ENCODE results near the gene CASP3. TPM values are rescaled to one million over a fixed set of nuclear protein-coding genes. Genes with fewer than 3 reads are reported as not detected.
"Not testable (repeated sequence)": the region's sequence is repeated elsewhere in the genome, so short reads cannot be mapped to it uniquely, and the experiment has no call there.

CASP3 gene
- polyA plus RNA-seq, 2 donors, result 12.2 to 15.7 TPM

DNA sequence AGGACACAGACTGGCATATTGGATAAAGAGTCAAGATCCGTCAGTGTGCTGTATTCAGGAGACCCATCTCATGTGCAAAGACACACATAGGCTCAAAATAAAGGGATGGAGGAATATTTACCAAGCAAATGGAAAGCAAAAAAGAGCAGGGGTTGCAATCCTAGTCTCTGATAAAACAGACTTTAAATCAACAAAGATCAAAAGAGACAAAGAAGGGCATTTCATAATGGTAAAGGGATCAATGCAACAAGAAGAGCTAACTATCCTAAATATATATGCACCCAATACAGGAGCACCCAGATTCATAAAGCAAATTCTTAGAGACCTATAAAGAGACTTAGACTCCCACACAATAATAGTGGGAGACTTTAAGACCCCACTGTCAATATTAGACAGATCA is 46.4 kb downstream of the CASP3 start:
- not testable (repeated sequence) for H3K9me3 ChIP-seq (ENCODE audit: control insufficient read depth in 2 of 2, insufficient read depth in 1 of 2, low read depth in 1 of 2, low read length in 1 of 2); H3K27me3 ChIP-seq (ENCODE audit: control insufficient read depth in 1 of 2, insufficient read depth in 2 of 2, low read length in 2 of 2); H3K27ac ChIP-seq (ENCODE audit: low read depth in 2 of 2, low read length in 1 of 2); H3K36me3 ChIP-seq (ENCODE audit: control insufficient read depth in 2 of 2, insufficient read depth in 2 of 2, low read length in 1 of 2); H3K4me3 ChIP-seq (ENCODE audit: low read depth in 1 of 2, low read length in 2 of 2); H3K4me1 ChIP-seq (ENCODE audit: control insufficient read depth in 2 of 2, insufficient read depth in 2 of 2, low read length in 1 of 2)
- whole genome bisulfite sequencing, 2 donors, result 0 to 5% methylated on average over 1 of the region's 1 CpG

DNA sequence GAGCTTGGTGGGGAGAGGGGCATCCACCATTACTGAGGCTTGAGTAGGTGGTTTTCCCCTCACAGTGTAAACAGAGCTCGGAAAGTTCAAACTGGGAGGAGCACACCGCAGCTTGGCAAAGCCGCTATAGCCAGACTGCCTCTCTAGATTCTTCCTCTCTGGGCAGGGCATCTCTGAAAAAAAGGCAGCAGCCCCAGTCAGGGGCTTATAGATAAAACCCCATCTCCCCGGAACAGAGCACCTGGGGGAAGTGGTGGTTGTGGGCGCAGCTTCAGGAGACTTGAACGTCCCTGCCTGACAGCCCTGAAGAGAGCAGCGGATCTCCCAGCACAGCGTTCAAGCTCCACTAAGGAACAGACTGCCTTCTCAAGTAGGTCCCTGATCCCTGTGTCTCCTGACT is 48.3 kb downstream of the CASP3 start:
- not testable (repeated sequence) for H3K4me3 ChIP-seq (ENCODE audit: low read depth in 1 of 2, low read length in 2 of 2); H3K27ac ChIP-seq (ENCODE audit: low read depth in 2 of 2, low read length in 1 of 2); H3K27me3 ChIP-seq (ENCODE audit: control insufficient read depth in 1 of 2, insufficient read depth in 2 of 2, low read length in 2 of 2); H3K36me3 ChIP-seq (ENCODE audit: control insufficient read depth in 2 of 2, insufficient read depth in 2 of 2, low read length in 1 of 2); H3K4me1 ChIP-seq (ENCODE audit: control insufficient read depth in 2 of 2, insufficient read depth in 2 of 2, low read length in 1 of 2); H3K9me3 ChIP-seq (ENCODE audit: control insufficient read depth in 2 of 2, insufficient read depth in 1 of 2, low read depth in 1 of 2, low read length in 1 of 2)
- 75 to 79% methylated on average over 8 of the region's 8 CpGs for WGBS, 2 donors

DNA sequence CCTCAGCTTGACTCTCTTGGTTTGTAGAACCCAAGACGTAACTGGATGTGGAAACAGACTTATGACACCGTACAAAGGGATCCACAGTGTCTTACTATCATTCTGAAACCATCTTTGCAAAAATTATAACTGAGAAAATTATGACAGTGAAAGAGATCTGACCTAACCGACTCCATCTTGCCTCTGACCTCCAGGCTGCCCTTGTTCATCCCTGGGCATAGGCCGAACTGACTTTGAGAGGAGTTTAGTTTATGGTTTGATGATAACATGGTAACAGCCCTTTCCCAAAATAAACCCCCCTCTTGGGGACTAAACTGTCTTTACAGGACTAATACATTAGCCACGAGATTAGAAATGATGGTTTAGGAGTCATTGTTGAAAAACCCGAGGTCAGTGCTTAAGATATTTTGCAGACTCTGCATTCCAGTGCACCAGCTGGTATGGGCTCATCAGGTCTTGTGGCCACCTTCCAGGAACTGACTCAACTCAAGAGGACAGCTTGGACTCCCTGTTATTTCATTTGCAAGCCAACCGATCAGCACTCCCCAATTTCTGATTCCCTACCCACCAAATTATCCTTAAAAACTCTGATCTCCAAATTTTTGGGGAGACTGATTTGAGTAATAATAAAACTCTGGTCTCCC is 49.6 kb downstream of the CASP3 start:
- WGBS, 2 donors, result 80 to 85% methylated on average over 7 of the region's 7 CpGs
- no peak overlapping the region for H3K27ac ChIP-seq (ENCODE audit: low read depth in 2 of 2, low read length in 1 of 2)
- no peak overlapping the region for H3K4me3 ChIP-seq (ENCODE audit: low read depth in 1 of 2, low read length in 2 of 2)
- peaks cover 0 to 2% of the 10 kb centered on the region in 2 donors for H3K9me3 ChIP-seq (ENCODE audit: control insufficient read depth in 2 of 2, insufficient read depth in 1 of 2, low read depth in 1 of 2, low read length in 1 of 2)
- H3K36me3 ChIP-seq (ENCODE audit: control insufficient read depth in 2 of 2, insufficient read depth in 2 of 2, low read length in 1 of 2), result no peaks in the 10 kb centered on the region
- no peaks in the 10 kb centered on the region for H3K27me3 ChIP-seq (ENCODE audit: control insufficient read depth in 1 of 2, insufficient read depth in 2 of 2, low read length in 2 of 2)
- H3K4me1 ChIP-seq (ENCODE audit: control insufficient read depth in 2 of 2, insufficient read depth in 2 of 2, low read length in 1 of 2), result no peaks in the 10 kb centered on the region

DNA sequence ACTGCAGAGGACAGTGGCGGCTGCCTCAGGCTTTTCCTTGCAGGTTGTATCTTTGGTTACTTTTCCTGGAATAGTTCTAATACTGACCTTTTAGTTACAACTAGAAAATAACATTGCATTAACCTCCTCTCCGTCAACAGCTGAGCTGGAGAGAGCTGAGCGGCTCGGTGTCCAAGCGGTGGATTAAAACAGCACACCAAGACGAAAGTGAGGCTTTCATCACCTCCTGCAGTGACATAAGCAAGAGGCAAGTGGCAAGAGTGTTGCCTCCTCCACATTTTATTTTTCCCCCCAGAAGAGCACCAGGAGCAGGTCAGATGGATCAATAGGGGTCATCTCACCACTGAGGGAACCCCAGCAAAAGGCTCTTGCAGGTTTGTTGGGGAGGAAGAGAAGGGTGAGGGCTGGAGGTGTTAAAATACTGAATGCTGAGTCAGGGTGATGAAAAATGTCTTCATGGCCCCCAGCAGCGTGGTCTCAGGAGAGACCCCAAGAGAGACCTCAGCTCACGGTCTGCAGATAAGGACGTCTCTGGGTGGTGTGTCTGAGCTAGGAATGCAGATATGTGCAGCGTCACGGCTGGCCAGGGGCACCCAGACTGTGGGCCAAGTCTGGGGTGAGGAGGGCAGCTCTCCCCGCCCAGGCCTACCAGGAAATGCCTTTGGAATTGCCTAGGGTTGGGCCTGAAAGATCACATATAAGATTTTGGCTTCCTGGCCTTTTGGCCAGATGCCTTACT is 50.3 kb downstream of the CASP3 start:
- Histone ChIP-seq H3K36me3 (ENCODE audit: control insufficient read depth in 2 of 2, insufficient read depth in 2 of 2, low read length in 1 of 2) (no peaks in the 10 kb centered on the region), H3K27ac (ENCODE audit: low read depth in 2 of 2, low read length in 1 of 2) (no peak overlapping the region), H3K27me3 (ENCODE audit: control insufficient read depth in 1 of 2, insufficient read depth in 2 of 2, low read length in 2 of 2) (no peaks in the 10 kb centered on the region), H3K4me1 (ENCODE audit: control insufficient read depth in 2 of 2, insufficient read depth in 2 of 2, low read length in 1 of 2) (no peaks in the 10 kb centered on the region), H3K9me3 (ENCODE audit: control insufficient read depth in 2 of 2, insufficient read depth in 1 of 2, low read depth in 1 of 2, low read length in 1 of 2) (no peaks in the 10 kb centered on the region), H3K4me3 (ENCODE audit: low read depth in 1 of 2, low read length in 2 of 2) (no peak overlapping the region)
- WGBS, 2 donors, result 74 to 79% methylated on average over 12 of the region's 12 CpGs

DNA sequence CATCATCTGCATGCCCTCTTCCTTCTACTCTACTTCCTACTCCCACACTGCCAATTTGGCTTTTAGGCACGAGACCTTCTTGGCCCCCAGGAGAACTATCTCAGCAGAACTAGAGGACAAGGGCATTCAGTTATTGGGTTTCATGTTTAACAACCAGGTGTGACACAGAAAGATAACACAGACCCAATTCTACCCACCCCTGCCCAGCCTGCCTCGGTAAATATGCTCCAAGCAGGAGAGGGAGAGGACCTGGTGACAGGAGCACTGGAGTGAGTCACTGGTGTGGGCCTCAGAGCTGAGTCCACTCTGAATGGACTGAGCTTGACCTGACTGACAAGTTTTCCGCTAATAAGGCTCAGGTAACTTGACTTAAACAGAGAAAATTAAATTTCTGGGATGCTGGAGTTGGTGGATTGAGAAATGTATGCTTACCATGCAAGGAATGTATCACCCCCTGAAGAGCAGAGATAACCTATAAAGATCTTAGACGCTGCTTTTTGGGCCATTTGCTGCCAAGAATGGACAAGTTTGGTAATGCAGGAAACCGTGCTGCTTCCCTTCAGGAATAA is 52.5 kb downstream of the CASP3 start:
- Histone ChIP-seq H3K4me1 (ENCODE audit: control insufficient read depth in 2 of 2, insufficient read depth in 2 of 2, low read length in 1 of 2) (no peaks in the 10 kb centered on the region), H3K4me3 (ENCODE audit: low read depth in 1 of 2, low read length in 2 of 2) (no peak overlapping the region), H3K9me3 (ENCODE audit: control insufficient read depth in 2 of 2, insufficient read depth in 1 of 2, low read depth in 1 of 2, low read length in 1 of 2) (peaks cover 0 to 4% of the 10 kb centered on the region in 2 donors), H3K27me3 (ENCODE audit: control insufficient read depth in 1 of 2, insufficient read depth in 2 of 2, low read length in 2 of 2) (no peaks in the 10 kb centered on the region), H3K36me3 (ENCODE audit: control insufficient read depth in 2 of 2, insufficient read depth in 2 of 2, low read length in 1 of 2) (no peaks in the 10 kb centered on the region), H3K27ac (ENCODE audit: low read depth in 2 of 2, low read length in 1 of 2) (no peak overlapping the region)
- WGBS, 2 donors, result 57 to 64% methylated on average over 5 of the region's 5 CpGs

DNA sequence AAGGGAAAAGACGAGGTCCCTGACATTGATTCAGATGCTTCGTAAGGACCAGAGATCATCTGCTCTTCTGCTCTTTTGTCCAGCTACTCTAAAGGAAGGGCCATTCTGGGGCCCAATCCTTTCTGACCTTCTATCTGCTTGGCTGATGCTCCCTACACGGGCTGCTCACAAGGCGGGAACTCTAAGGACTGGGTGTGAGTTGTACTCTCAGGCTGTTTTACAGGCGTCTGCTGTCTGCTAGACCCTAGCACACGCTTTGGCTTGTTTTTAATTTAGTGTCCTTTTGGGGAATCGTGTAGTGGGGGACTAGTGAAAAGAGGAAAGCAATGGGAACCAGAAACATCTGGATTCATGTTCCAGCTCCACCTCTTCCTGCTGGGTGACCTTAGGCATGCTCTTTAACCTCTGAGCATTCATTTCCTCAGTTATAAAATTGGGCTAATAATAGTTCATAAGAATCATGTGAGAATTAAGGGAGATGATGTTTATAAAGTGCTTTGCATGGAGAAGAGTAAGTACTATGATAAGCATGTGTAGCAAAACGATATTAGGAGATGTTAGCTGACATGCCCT is 53.1 kb downstream of the CASP3 start:
- Histone ChIP-seq H3K4me1 (ENCODE audit: control insufficient read depth in 2 of 2, insufficient read depth in 2 of 2, low read length in 1 of 2) (no peaks in the 10 kb centered on the region), H3K27me3 (ENCODE audit: control insufficient read depth in 1 of 2, insufficient read depth in 2 of 2, low read length in 2 of 2) (no peaks in the 10 kb centered on the region), H3K9me3 (ENCODE audit: control insufficient read depth in 2 of 2, insufficient read depth in 1 of 2, low read depth in 1 of 2, low read length in 1 of 2) (peaks cover 0 to 4% of the 10 kb centered on the region in 2 donors), H3K36me3 (ENCODE audit: control insufficient read depth in 2 of 2, insufficient read depth in 2 of 2, low read length in 1 of 2) (no peaks in the 10 kb centered on the region), H3K27ac (ENCODE audit: low read depth in 2 of 2, low read length in 1 of 2) (no peak overlapping the region), H3K4me3 (ENCODE audit: low read depth in 1 of 2, low read length in 2 of 2) (no peak overlapping the region)
- WGBS, 2 donors, result 75 to 82% methylated on average over 8 of the region's 8 CpGs

DNA sequence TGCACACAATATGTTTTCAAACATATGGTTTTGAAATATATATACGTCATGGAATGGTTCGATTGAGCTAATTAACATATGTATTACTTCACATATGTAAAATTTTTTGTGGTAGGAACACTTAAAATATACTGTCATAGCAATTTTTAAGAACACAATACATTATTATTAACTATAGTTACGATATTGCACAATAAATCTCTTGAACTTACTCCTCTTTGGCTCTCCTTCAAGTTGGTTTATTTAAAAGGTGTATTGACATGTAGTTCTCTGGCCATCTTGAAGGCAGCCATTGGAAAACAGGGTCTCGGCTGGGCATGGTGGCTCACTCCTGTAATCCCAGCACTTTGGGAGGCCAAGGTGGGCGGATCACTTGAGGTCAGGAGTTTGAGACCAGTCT is 53.8 kb downstream of the CASP3 start:
- peaks cover 0 to 4% of the 10 kb centered on the region in 2 donors for H3K9me3 ChIP-seq (ENCODE audit: control insufficient read depth in 2 of 2, insufficient read depth in 1 of 2, low read depth in 1 of 2, low read length in 1 of 2)
- H3K27me3 ChIP-seq (ENCODE audit: control insufficient read depth in 1 of 2, insufficient read depth in 2 of 2, low read length in 2 of 2), result no peaks in the 10 kb centered on the region
- H3K36me3 ChIP-seq (ENCODE audit: control insufficient read depth in 2 of 2, insufficient read depth in 2 of 2, low read length in 1 of 2), result no peaks in the 10 kb centered on the region
- 82 to 84% methylated on average over 5 of the region's 5 CpGs for WGBS, 2 donors
- no peak overlapping the region for H3K27ac ChIP-seq (ENCODE audit: low read depth in 2 of 2, low read length in 1 of 2)
- no peak overlapping the region for H3K4me3 ChIP-seq (ENCODE audit: low read depth in 1 of 2, low read length in 2 of 2)
- H3K4me1 ChIP-seq (ENCODE audit: control insufficient read depth in 2 of 2, insufficient read depth in 2 of 2, low read length in 1 of 2), result no peaks in the 10 kb centered on the region

DNA sequence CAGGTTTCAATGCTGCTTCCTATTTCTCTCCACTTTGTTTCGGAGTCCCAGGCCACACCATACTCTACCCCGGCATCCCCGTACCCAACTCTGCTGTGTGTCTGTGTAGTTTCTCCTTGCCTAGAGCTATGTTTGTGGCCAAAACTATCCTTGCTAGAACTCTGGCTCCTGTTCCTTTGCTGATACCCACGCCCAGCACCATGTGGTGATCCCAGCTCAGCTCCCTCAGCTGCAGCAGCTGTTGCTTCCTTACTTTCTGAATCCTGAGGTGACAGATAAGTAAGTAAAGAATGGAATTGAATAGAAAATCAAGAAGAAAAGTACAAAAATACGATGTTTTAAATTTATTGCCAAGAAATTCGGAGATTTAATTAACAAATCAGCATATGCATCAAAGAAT is 55.8 kb downstream of the CASP3 start:
- Histone ChIP-seq H3K4me1 (ENCODE audit: control insufficient read depth in 2 of 2, insufficient read depth in 2 of 2, low read length in 1 of 2) (no peaks in the 10 kb centered on the region), H3K4me3 (ENCODE audit: low read depth in 1 of 2, low read length in 2 of 2) (no peak overlapping the region), H3K27ac (ENCODE audit: low read depth in 2 of 2, low read length in 1 of 2) (no peak overlapping the region), H3K27me3 (ENCODE audit: control insufficient read depth in 1 of 2, insufficient read depth in 2 of 2, low read length in 2 of 2) (no peaks in the 10 kb centered on the region), H3K9me3 (ENCODE audit: control insufficient read depth in 2 of 2, insufficient read depth in 1 of 2, low read depth in 1 of 2, low read length in 1 of 2) (peaks cover 0 to 4% of the 10 kb centered on the region in 2 donors), H3K36me3 (ENCODE audit: control insufficient read depth in 2 of 2, insufficient read depth in 2 of 2, low read length in 1 of 2) (no peaks in the 10 kb centered on the region)
- 86 to 88% methylated on average over 6 of the region's 6 CpGs for WGBS, 2 donors

DNA sequence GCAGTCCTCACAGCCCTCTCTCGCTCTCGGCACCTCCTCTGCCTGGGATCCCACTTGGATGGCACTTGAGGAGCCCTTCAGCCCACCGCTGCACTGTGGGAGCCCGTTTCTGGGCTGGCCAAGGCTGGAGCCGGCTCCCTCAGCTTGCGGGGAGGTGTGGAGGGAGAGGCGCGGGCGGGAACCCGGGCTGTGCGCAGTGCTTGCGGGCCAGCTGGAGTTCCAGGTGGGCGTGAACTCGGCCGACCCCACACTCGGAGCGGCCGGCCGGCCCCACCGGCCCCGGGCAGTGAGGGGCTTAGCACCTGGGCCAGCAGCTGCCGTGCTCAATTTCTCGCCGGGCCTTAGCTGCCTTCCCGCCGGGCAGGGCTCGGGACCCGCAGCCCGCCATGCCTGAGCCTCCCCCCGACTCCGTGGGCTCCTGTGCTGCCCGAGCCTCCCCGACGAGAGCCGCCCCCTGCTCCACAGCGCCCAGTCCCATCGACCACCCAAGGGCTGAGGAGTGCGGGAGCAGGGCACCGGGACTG is 57.4 kb downstream of the CASP3 start:
- H3K27me3 ChIP-seq (ENCODE audit: control insufficient read depth in 1 of 2, insufficient read depth in 2 of 2, low read length in 2 of 2); H3K9me3 ChIP-seq (ENCODE audit: control insufficient read depth in 2 of 2, insufficient read depth in 1 of 2, low read depth in 1 of 2, low read length in 1 of 2); H3K36me3 ChIP-seq (ENCODE audit: control insufficient read depth in 2 of 2, insufficient read depth in 2 of 2, low read length in 1 of 2); H3K27ac ChIP-seq (ENCODE audit: low read depth in 2 of 2, low read length in 1 of 2); H3K4me1 ChIP-seq (ENCODE audit: control insufficient read depth in 2 of 2, insufficient read depth in 2 of 2, low read length in 1 of 2); H3K4me3 ChIP-seq (ENCODE audit: low read depth in 1 of 2, low read length in 2 of 2): not testable (repeated sequence)
- 95 to 97% methylated on average over 28 to 39 of the region's 39 CpGs for WGBS, 2 donors

All from esophagus (tissue), 2 donors.